Limb (tissue), 2 donors: ENCODE measurements around the gene SOX3.

Experiments used
- DNase-seq, 2 donors: peaks; one replicate each; pipeline ENCODE4 v3.0.0-alpha.2; 2016; ENCODE audit errors: extremely low spot score in 2 of 2

The SOX3 gene

GRCh38 chrX:140500441-140500840, 4.4 kb downstream of the SOX3 start:
- DNase-seq = no peak

GRCh38 chrX:140495739-140496138, 9.1 kb downstream of the SOX3 start:
- no peak for DNase-seq

DNA sequence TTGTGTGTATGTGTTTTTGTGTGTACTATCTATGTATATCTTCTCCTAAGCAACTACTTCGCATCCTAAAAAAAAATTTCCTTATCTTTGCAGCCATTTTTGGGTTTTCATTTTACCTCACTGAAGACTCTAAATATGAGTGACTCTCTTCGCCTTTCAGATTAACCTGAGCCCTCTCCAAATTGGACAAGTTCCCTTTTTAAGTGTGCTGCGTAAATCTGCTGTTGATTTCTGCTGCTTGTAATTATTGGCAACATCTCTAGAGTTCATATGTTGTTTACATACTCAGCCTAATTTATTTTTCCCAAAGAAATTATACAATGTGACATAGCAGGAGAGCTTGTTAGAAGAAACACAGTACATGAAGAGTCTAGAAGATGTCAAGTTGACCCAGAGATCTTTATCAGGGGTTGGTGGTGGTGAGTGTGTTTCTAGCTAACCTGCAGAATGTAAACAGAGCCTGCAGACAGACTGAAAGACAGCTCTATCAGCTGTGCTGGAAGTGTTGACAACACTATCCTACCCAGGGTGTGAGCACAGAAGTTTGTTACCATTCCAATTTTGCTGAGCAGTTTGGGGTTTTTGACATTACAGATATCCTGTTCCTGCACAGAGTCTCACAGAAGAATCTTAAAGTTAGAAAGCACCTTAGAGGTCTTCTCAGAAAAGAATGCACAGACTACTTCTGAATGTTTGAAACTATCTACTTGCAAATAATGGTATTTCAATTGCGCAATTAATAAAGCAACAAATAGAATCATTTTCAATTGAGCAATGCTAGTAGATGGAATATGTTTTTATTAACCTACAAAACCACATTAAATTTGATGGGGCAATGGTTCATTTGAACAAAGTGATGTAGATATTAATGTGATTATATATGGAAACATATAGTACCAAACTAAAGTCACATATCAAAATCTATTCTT, 12.5 kb downstream of the SOX3 start:
- no peak for DNase-seq

- DNase-seq = no peak
Observed at GRCh38 chrX:140480765-140481164, 24.1 kb downstream of the SOX3 start.

DNA sequence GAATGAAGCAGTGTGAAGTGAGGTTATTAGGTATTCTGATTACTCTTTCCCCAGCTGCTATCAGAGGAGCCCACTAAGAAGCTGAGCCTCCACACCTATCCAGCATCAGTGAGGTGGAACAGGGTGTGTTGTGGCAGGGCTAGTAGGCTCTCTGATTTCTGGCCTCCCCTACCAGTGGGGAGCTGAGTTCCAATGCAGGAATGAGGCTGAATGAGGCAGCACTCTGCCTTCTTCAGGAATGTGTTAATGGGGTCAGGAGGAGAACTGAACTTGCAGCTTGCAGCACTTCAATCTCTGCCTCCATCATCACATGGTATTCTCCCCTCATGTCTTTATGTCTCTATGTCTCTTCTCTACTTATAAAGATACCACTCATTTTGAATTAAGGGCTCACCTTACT, 26.9 kb downstream of the SOX3 start:
- DNase-seq = no peak

DNA sequence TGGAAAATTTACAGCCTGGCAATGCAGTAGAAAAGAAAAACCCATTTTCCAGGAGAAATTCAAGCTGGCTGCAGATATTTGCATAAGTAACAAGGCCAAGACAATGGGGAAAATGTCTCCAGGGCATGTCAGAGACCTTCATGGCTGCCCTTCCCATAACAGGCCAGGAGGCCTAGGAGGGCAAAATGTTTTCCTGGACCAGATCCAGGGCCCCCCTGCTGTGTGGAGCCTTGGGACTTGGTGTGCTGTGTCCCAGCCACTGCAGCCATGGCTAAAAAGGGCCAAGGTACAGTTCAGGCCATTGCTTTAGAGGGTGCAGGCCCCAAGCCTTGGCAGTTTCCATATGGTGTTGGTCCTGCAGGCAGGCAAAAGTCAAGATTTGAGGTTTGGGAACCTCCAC, 29.8 kb downstream of the SOX3 start:
- no peak for DNase-seq

DNA sequence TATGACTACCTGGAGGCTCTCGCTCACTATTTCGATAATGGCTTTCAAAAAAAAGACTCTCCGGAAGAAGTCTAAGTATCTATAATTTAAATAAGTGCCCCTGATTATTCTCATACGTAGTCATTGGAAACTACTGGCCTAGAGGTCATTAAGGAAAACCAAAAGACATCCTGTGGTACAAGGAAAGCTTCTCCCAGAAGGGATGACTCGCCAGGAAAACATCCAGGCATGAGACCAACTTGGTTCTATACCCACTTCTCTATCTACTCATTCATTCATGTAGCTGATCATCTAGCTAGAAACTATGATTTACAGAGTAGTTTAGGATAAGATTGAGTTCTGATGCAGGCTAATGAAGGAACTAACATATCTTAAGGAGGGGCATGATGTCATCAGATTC, 37.7 kb downstream of the SOX3 start:
- DNase-seq = no peak
